Heart right ventricle (tissue), 16 donors: Measurements from ENCODE around the gene PLCG1. TPM values are rescaled to one million over a fixed set of nuclear protein-coding genes. Genes with fewer than 3 reads are reported as not detected.

ENCODE experiments used
- ATAC-seq, 8 donors: fragments of 200-7000 bp; cut with Tn5 transposase; one replicate each; pipeline ENCODE4 v1.9.1; 2020; ENCODE audit warnings: mild to moderate bottlenecking in 8 of 8, moderate library complexity in 8 of 8, moderate number of reproducible peaks in 1 of 8
- DNase-seq, 2 donors: peaks; one replicate each; pipeline ENCODE4 v3.0.0-alpha.2; 2020
- H3K27ac ChIP-seq, 10 donors: fragments of 200-600 bp; sonication (generic) in 2 of 10; one replicate each; pipeline versions ENCODE4 v1.5.0 to v1.8.0; 2020 to 2022; ENCODE audit warnings: mild to moderate bottlenecking in 3 of 10
- H3K27me3 ChIP-seq, 7 donors: fragments of 200-600 bp; one replicate each; pipeline ENCODE4 v1.8.0; 2021 to 2022; ENCODE audit warnings: mild to moderate bottlenecking in 2 of 7
- H3K36me3 ChIP-seq, 9 donors: fragments of 200-600 bp; sonication (generic) in 1 of 9; one replicate each; pipeline versions ENCODE4 v1.5.0 to v1.8.0; 2020 to 2022; ENCODE audit warnings: mild to moderate bottlenecking in 2 of 9
- H3K4me1 ChIP-seq, 9 donors: fragments of 200-600 bp; sonication (generic) in 1 of 9; one replicate each; pipeline versions ENCODE4 v1.5.0 to v1.8.0; 2020 to 2022; ENCODE audit warnings: mild to moderate bottlenecking in 4 of 9
- H3K4me3 ChIP-seq, 10 donors: fragments of 200-600 bp; sonication (generic) in 2 of 10; one replicate each; pipeline versions ENCODE4 v1.5.0 to v1.8.0; 2020 to 2022; ENCODE audit warnings: mild to moderate bottlenecking in 7 of 10, moderate library complexity in 2 of 10
- H3K9me3 ChIP-seq, 11 donors: fragments of 200-600 bp in 10 of 11; sonication (generic) in 2 of 11; one replicate each; pipeline versions ENCODE4 v1.5.0 to v1.8.0; 2013 to 2022; ENCODE audit warnings: mild to moderate bottlenecking in 2 of 11, control low read depth in 1 of 11, moderate library complexity in 1 of 11
- CTCF ChIP-seq, 9 donors: fragments of 200-600 bp; sonication (generic) in 2 of 9; IDR thresholded peaks; one replicate each; pipeline versions ENCODE4 v1.5.0 to v1.8.0; 2021 to 2022; ENCODE audit warnings: antibody characterized with exemption in 9 of 9, mild to moderate bottlenecking in 5 of 9, moderate library complexity in 1 of 9
- WGBS, 2 donors: extraction: QIAGEN DNeasy Blood & Tissue Kit; methylation state at CpG; one replicate each; pipeline ENCODE4 v1.1.7; 2013; ENCODE audit warnings: inconsistent platforms in 1 of 2; 5-methylcytosine and 5-hydroxymethylcytosine counted together
- intact Hi-C, 10 donors: fragments of 100-400 bp; cut with DNase I; formaldehyde crosslinking; loops; one replicate each; pipeline versions ENCODE4 v1.11.1 to v1.14.2; 2022
- polyA plus RNA-seq, 2 donors: library from polyadenylated mRNA; stranded (reverse); fragments of 200-250 nt; gene quantifications; one replicate each; pipeline ENCODE4 v1.2.3, GENCODE V29; 2013
- total RNA-seq, 10 donors: library from RNA; stranded (reverse); fragmentation: NEBNext Ultra II Directional in 3 of 10; extraction: Animal tissue kit (Norgen Biotek cat#: 25700) in 3 of 10; gene quantifications; one replicate each; pipeline versions ENCODE4 v1.2.1 to v1.2.4, GENCODE V29; 2021 to 2023
- donor health status: Arrhythmogenic right ventricular cardiomyopathy.
- donor health status: ischemic (EF 13 %, LVEDD 7.1; RV severe dilation, severe dysfunction).
- donor health status: healthy with polysubstance abuse.
- donor health status: DM: no; HTN: yes; CAD: no.
- donor health status: DM: no; HTN: no; CAD: no.
- donor health status: ischemic (EF 25% LVEDD 6.9; RV normal size, moderate dysfunction).
- donor health status: ischemic (EF 25% LVEDD 5.7; RV mildly dilated, moderate dysfunction).
- donor health status: healthy.
- donor health status: DM: yes; HTN: yes; CAD: no.
- donor health status: Ischemic cardiomyopathy.
- donor health status: ischemic (EF 35%, LVEDD 5.7; RV mildly dilated, moderate dysfunction).
- donor health status: nonischemic (EF 11% LVEDD 7.7; RV severe dilation, severe dysfunction).
- donor health status: DM: yes; HTN: yes; CAD: no.
- donor health status: PGD.
- donor health status: ischemic (EF 29% LVEDD 5.4; RV normal size, mild dysfunction).
- donor health status: nonischemic (EF 23%, LVEDD 6.1; RV moderate dilation, normal function).

Gene PLCG1
- total and polyA plus RNA-seq, 12 donors, result 36.6 to 81.7 (median 47.9) TPM

- WGBS, 2 donors, result 82 to 87% methylated on average over 7 of the region's 7 CpGs
- H3K4me3 ChIP-seq, result no peak overlapping the region
- H3K36me3 ChIP-seq, result peaks cover 0 to 100% (median 79%) of the 10 kb centered on the region in 9 donors
Measured at GRCh38 chr20:41119614-41120561, 17.5 kb upstream of the PLCG1 start.

GRCh38 chr20:41121399-41121798, 15.9 kb upstream of the PLCG1 start:
- no peaks in the 10 kb centered on the region for H3K9me3 ChIP-seq
- H3K36me3 ChIP-seq, result peaks cover 0 to 100% (median 70%) of the 10 kb centered on the region in 9 donors
- intact Hi-C loops, result no loop called here
- no peak overlapping the region for H3K4me3 ChIP-seq
- WGBS, 2 donors, result 93 to 97% methylated on average over 3 of the region's 3 CpGs
- no peaks in the 10 kb centered on the region for H3K27me3 ChIP-seq
- ATAC-seq, result no peak
- no peak for DNase-seq
- no peak for TF ChIP-seq CTCF (IDR thresholded peaks at IDR 0.05)
- H3K4me1 ChIP-seq, result no peaks in the 10 kb centered on the region
- H3K27ac ChIP-seq, result no peak overlapping the region

More at GRCh38 chr20:41119614-41120561, 17.5 kb upstream of the PLCG1 start:
- intact Hi-C loops, result loop anchor here in 1 of 10 donors (10.0 kb wide), 1 partner anchor 515 kb away; no protein-coding TSS in a partner anchor
- no peak overlapping the region for H3K27ac ChIP-seq
- no peaks in the 10 kb centered on the region for H3K9me3 ChIP-seq
- TF ChIP-seq CTCF (IDR thresholded peaks at IDR 0.05), result no peak
- no peaks in the 10 kb centered on the region for H3K27me3 ChIP-seq
- no peaks in the 10 kb centered on the region for H3K4me1 ChIP-seq
- no peak for DNase-seq
- ATAC-seq, result no peak

GRCh38 chr20:41123631-41124030, 13.7 kb upstream of the PLCG1 start:
- no peak for TF ChIP-seq CTCF (IDR thresholded peaks at IDR 0.05)
- peaks cover 0 to 3% (median 0%) of the 10 kb centered on the region in 9 donors for H3K4me1 ChIP-seq
- intact Hi-C loops, result no loop called here
- 89 to 91% methylated on average over 6 of the region's 6 CpGs for WGBS, 2 donors
- H3K27ac ChIP-seq, result no peak overlapping the region
- no peaks in the 10 kb centered on the region for H3K9me3 ChIP-seq
- no peaks in the 10 kb centered on the region for H3K27me3 ChIP-seq
- peaks cover 0 to 84% (median 56%) of the 10 kb centered on the region in 9 donors for H3K36me3 ChIP-seq
- DNase-seq (no peak), ATAC-seq (no peak)
- no peak overlapping the region for H3K4me3 ChIP-seq

- intact Hi-C loops, result no loop called here
- 70 to 87% methylated on average over 3 of the region's 3 CpGs for WGBS, 2 donors
- ATAC-seq (no peak), DNase-seq (no peak)
- TF ChIP-seq CTCF (IDR thresholded peaks at IDR 0.05), result no peak
- Histone ChIP-seq H3K4me1 (peaks cover 0 to 3% (median 0%) of the 10 kb centered on the region in 9 donors), H3K9me3 (no peaks in the 10 kb centered on the region), H3K27me3 (no peaks in the 10 kb centered on the region), H3K36me3 (peaks cover 0 to 75% (median 48%) of the 10 kb centered on the region in 9 donors), H3K27ac (no peak overlapping the region), H3K4me3 (no peak overlapping the region)
Measured at GRCh38 chr20:41124451-41125094, 12.8 kb upstream of the PLCG1 start.
